22Rv1 (cell line): ENCODE data around the gene FHIP1A.

Source experiments
- H3K27ac ChIP-seq: fragments of 450-650 bp; 2 replicates; pipeline ENCODE4 v1.5.1; 2017
- ZFX ChIP-seq: fragments of 450-650 bp; IDR thresholded peaks from 2 replicates; pipeline ENCODE4 v1.6.1; 2017; ENCODE audit warnings: antibody characterized with exemption, borderline replicate concordance
- TF ChIP-seq, protein P1 (sequence below): fragments of 450-650 bp; IDR thresholded peaks from 2 replicates; pipeline ENCODE4 v1.5.1; 2017; ENCODE audit warnings: mild to moderate bottlenecking

The FHIP1A gene

GRCh38 chr4:151418385-151418784 lies 9.4 kb downstream of the FHIP1A start:
- TF ChIP-seq, protein P1, sequence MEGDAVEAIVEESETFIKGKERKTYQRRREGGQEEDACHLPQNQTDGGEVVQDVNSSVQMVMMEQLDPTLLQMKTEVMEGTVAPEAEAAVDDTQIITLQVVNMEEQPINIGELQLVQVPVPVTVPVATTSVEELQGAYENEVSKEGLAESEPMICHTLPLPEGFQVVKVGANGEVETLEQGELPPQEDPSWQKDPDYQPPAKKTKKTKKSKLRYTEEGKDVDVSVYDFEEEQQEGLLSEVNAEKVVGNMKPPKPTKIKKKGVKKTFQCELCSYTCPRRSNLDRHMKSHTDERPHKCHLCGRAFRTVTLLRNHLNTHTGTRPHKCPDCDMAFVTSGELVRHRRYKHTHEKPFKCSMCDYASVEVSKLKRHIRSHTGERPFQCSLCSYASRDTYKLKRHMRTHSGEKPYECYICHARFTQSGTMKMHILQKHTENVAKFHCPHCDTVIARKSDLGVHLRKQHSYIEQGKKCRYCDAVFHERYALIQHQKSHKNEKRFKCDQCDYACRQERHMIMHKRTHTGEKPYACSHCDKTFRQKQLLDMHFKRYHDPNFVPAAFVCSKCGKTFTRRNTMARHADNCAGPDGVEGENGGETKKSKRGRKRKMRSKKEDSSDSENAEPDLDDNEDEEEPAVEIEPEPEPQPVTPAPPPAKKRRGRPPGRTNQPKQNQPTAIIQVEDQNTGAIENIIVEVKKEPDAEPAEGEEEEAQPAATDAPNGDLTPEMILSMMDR = no peak
- no peak for TF ChIP-seq ZFX
- H3K27ac ChIP-seq = peak overlapping the region; percentile 90

DNA sequence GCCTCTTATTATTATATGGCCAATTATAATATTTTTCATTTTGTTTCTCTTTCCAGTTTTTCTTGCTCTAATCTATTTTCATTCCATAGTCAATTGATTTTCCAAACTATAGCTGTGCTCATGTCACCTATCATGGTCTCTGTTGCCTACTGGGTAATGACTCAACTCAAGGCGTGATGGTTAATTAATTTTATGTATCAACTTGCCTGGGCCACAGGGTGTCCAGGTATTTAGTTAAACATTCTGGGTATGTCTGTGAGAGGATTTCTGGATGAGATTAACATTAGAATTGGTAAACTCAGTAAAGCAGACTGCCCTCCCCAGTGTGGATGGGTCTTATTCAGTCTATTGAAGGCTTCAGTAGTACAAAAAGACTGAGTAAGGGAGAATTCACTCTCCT lies 9.9 kb downstream of the FHIP1A start:
- H3K27ac ChIP-seq = peak overlapping the region; percentile 90
- TF ChIP-seq, protein P1 = no peak
- TF ChIP-seq ZFX = no peak

- H3K27ac ChIP-seq = peak overlapping the region; percentile 19
- TF ChIP-seq, protein P1 = no peak
- no peak for TF ChIP-seq ZFX
These were observed 11.4 kb downstream of the FHIP1A start for GRCh38 chr4:151420250-151420807.

DNA sequence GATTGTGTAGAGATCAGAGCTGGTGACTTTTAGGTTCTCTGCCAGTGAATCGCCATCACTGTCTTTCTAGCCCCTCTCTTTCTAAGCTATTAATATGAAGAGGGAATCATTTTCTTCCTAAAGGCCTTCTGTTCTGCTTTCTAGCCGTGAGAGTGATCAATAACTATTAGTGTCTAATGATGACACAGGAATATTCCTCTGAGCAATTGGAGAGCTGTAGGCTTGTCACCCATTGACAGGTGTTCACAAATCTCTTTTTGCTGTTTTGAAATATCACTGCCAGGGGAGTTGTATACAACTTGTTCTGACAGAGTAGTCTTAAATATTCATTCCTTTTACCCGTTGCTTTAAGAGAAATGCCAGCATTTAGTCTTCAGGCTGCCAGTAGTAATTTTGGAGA lies 13.9 kb downstream of the FHIP1A start:
- no peak for TF ChIP-seq ZFX
- TF ChIP-seq, protein P1 = no peak
- H3K27ac ChIP-seq = no peak overlapping the region

DNA sequence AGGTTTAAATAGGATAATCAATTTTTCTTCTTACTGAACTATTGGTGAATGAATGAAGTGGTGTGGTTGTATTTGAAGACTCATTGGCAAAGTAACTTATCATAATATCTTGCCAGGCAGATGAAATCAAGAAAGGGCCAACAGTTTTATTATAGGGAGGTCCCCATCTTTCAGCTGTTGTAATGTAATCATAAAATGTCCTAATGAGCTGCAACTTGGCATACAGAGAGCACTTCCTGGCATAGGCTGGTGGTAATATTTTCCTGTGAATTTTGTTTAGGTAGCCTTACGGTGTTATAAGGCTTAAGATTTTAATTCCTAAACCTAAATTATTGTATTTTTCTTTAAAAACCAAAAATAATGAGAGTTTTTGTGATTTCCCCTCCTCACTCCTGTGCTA lies 17.5 kb downstream of the FHIP1A start:
- H3K27ac ChIP-seq = no peak overlapping the region
- TF ChIP-seq, protein P1 = no peak
- TF ChIP-seq ZFX = no peak

- TF ChIP-seq, protein P1 = no peak
- no peak for TF ChIP-seq ZFX
- H3K27ac ChIP-seq = no peak overlapping the region
These were observed 18.3 kb downstream of the FHIP1A start for GRCh38 chr4:151427266-151427665.

DNA sequence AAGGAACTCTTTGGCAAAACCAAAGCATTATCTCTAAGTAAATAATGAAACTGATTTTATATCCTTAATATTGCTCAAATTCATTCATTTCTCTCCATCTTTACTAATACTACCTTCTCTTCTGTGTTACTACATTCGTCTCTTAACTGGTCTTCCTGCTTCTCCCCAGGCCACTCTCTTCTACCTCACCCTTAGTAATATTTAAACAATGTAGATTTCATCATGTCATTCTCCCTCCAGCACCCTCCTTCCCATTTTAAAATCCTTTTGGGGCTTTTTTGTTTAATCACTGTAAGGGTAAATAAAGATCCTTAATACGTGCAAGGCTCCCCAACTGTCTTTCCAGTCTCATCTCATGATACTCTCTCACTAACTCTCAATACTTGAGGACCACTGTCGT lies 19.4 kb downstream of the FHIP1A start:
- TF ChIP-seq, protein P1 = no peak
- TF ChIP-seq ZFX = no peak
- no peak overlapping the region for H3K27ac ChIP-seq
